ENCODE measurements around the gene UBE2J2.

The UBE2J2 gene

DNA sequence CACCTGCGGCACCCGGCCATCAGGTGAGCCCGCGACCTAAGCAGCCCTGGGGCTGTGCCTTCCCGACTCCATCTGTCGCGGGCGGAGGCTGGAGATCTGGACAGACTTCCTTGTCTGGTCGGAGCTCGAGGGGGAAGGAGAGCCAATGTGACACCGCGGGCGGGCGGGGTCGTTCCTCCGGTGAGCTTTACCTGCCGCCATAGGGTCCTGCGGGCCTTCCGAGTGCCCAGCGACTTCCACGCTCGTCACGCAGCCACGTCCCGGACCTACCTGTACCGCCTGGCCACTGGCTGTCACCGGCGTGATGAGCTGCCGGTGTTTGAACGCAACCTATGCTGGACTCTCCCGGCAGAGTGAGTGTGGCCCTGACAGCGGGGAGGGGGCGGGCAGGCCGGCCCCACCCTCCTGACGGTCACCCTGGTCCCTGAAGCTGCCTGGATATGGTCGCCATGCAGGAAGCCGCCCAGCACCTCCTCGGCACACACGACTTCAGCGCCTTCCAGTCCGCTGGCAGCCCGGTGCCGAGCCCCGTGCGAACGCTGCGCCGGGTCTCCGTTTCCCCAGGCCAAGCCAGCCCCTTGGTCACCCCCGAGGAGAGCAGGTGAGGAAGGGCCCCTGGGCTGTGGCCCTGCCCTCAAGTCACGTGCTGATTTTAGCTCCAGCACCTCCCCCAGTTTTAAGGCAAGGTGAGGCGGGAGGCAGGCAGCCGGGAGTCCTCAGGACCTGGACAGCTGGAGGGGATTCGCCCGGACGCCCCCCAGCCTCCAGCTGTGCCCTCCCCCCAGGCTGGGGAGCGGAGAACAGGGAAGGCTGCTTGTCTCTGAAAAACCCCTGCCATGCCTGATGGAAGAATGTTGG is 35.8 kb upstream of the UBE2J2 start:
- no peak for DNase-seq

DNA sequence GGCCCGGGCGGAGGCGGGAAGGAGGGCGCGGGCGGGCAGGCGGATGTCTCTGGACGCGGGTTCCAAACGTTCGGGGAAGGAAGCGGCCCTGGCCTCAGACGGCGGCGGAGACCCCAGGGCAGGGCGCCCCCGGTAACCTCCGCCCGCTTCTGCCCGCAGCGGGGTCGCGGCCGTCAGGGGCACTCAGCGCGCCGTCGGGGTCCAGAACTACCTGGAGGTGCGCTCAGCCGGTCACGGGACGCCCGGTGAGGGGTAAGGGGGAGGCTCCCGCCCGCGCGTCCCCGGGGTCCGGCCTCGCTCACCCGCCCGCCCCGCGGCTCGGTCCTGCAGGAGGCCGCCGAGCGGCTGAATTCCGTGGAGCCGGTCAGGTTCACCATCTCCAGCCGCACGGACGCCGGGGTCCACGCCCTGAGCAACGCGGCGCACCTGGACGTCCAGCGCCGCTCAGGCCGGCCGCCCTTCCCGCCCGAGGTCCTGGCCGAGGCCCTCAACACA is 35.1 kb upstream of the UBE2J2 start:
- DNase-seq = no peak

DNA sequence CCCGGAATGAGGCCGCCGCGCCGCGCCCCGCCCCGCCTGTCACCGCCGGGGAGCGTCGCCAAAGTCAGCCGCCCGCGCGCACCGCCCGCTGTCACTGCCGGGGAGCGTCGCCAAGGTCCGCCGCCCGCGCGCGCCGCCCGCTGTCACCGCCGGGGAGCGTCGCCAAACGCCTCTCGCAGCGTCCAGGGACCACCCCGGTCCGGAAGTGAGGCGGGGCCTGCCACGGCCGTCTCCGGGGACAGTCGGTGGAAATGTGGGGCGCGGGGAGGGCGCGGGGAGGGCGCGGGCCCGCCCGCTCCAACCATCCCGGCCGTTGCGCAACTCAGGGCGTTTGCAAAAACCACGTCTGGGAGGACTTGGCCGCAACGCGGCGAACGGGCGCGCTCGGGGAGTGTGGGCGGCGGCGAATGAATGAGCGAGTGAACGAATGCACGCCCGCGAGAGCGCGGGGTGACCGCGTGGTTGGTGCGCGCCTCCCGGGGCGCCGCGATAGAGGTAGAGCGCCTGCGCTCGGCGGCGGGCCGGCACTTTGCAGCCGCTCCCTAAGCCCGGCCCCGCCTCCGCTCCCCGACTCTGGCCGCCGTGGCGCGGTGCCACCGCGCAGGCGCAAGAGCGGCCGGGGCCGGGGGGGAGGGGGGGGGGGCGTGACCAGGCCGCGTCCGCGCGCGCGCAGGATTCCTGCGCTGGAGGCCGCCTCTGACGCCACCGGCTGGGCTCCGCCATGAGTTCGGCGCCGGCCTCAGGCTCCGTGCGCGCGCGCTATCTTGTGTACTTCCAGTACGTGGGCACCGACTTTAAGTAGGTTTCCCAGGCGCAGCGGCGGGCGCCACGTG is 34.5 kb upstream of the UBE2J2 start, which contains the start of the genes ACAP3 and PUSL1:
Gene ACAP3 (minus strand): TSS at position 8 of the 833 bp plus-strand sequence. CDS start 115 bp downstream, outside the sequence.
Gene PUSL1 (plus strand): TSS at position 675 of the 833 bp plus-strand sequence. CDS start 47 bp downstream, at position 722.
- DNase-seq = peak; percentile 70

DNA sequence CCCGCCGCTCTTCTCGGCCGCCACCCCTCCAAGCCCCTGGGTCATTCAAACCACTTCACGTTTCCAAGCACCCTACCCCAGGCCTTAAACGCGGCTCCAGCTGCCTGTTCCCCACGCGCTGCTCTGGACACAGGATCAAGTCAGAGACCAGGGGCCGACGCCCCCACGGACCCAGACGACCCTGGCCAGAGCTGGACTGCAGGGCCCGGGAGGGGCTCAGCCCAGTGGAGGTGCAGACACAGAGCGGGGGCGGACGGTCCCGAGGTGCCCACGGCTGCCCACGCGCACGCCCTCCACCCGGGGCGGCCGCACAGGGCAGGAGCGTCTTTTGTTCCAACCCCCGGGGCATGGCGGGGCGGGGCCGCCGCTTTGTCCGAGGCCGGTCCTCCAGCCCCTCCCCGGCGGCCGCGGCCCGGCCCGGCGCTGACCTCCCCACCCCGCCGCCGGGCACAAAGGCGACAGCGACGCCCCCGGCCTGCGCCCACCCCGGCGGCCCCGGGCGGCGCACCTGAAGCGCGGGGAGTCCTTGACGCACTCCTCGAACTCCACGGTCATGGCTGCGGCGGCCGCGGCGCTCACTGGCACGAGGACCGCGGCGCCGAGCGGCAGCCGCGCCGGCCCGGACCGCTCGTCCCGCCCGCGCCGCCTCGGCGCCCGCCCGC is 33.7 kb upstream of the UBE2J2 start:
- DNase-seq = no peak

DNA sequence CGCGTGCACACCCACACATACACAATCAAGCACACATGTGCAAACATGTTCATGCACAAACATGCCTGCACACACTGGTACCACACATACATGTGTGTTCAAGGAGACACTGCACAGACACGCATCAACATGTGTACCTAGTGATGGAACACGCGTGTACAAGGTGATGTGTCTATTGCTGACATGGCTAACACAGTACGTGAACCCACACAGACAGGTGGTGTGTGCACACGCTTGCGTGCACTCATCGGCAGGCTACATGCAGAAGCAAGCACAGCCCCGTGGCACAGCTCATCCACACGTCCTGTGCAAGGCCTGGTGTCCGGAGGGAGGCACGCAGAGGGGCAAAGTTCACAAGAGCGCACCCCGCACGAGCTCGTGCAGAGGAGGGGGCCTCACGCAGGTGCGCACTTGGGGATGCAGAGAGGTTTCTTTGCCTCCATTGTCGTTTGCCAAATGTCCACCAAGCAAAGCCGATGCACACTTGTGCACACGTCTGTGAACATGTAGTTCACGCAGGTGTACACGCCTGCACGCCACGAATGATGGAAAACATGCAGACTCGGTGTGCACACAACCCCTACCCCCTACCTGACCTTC is 33.1 kb upstream of the UBE2J2 start:
- DNase-seq = no peak

DNA sequence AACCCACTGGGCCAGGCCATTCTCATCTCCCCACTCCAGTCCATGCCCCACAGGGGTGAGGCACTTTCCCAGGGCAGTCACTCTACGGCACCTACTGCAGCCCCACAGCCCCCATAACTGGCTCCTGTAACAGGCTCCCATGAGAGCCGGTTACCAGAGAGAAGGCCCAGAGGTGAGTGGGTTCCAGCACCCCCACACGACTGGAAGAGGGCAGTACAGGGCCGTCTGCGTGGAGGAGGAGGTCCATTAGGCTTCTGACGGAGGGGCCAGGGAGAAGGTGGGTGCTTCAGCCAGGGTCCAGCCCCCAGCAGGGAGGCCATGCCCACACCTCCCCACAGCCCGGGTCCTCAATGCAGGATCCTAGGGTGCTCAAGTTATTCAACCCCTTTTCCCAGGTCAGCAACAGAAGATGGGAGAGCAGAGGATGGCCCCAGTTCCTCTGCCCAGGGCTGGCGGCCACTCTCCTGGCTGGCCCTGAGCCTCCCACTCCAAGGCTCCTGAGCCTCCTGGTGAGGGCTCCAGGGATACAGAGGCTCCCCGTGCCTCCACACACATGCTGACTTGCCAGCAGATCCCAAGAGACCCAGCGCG is 32.5 kb upstream of the UBE2J2 start:
- no peak for DNase-seq

DNA sequence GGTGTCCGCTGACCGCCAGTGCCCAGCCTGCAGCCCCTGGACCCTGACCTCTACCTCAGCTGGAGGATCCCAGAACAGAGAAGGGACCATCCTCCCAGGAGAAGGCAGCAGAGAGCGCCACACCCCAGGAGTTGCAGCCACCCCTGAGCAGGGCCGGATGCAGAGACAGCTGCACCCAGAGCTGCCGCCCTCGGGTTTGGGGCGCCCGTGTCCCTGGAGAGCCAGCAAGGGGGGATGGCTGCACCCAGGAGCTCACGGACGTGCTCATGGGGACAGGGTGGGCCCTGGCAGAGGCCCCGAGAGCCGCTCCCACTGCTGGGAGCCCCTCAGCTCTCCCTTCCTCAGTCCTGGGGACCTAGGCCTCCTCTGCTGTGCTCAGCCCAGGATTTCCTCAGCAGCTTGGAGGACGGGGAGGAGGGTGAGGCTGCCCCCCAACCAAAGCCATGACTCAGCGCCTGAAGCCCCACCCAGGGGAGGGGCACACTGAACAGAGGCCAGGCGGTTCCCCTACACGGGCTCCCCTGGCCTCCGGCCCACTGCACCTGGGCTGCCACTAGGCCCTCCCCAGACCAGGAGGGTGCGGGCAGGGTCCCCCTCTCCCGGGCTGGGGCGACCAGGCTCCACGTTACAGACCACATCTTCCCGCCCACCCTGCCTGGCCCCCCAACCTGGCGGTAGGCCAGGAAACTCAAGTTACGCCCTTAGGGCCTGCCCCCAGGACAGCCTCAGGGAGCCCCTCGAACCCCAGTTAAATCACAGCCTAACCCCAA is 31.8 kb upstream of the UBE2J2 start:
- peak; percentile 80 for DNase-seq

DNA sequence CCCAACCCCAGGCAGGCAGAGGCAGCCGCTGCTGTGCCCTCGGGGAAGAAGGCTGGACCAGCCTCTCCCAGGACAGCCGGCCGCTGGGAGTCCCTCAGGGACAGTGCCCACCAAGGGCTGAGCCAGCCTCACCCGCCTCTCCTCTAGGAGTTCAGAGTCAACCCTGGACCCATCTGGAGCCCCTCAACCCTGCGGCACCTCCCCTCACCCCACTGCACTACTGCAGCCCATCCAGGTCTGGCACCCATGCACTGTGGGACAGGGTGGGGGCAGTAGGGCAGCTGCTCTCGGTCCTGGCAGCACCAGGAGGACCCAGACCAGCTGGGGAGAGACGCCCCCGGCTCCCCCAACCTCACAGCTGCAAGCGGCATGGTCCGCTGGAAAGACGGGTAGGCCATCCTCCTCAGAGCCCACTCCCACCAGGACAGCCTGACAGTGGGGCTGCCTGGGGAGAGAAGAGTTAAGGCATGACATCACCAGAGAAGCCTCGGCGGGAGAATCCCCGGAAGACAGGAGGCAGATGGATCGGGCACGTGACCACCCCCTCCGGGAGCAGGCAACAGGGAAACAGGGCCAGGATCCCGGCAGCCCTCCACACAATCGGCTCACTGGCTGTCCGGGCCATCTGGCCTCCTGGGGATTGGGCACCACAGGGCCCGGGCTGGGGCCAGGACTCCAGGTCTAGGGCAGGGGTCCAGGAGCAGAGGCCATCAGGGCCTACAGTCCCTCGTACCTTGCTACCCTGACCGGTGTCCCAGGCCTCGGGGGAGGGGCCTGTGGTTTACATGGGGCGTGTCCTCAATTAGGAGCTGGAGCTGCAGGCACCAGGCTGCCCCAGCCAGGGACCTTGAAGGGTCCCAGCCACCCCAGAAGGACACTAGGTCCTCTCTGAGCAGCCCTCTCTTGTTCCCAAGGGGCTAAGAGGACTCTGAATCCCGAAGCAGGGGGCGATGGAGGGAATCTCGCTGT is 31.0 kb upstream of the UBE2J2 start:
- DNase-seq = no peak

DNA sequence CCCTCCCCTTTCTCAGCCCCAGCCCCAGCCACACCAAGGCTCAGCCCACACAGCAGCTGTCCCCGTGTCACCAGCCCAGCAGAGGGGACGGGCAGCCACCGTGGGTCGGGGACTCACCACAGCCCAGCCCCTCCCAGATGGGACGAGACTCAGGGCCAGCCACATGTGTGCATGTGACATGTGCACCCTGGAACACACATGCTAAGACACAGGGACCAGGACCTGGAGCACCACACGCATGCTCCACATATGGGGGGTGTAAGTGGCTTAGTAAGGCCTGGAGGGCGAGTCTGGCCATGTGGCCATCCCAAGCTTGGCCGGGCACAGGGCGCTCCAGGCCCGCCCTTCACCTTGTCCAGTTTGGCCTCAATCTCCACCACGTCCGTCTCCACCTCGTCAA is 30.1 kb upstream of the UBE2J2 start:
- no peak for DNase-seq

DNA sequence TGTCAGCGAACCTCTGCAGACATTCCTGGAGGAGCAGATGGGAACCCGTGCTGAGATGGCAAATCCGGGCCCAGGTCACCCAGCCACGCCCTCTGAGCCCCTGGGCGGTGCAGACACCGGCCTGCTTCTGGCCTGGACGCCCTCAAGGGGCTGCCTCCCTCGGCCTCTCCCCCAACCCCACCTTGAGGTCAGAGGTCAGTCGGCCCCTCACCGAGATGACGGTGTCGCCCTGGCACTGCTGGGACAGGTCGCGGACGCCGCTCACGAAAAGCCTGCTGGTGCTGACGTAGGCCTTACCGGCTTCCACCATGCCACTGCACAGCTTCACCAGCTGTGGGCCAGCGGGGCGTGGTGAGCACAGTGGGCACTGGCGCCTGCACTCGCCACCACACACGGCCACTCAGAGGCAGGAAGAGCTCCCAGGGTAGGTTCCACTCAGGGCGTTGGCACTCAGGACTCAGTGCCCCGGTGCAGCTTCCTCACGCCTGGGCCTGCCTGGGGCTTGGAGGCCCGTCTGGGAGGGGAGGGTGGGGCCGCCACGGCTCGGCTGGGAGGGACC is 29.4 kb upstream of the UBE2J2 start:
- DNase-seq = no peak

DNA sequence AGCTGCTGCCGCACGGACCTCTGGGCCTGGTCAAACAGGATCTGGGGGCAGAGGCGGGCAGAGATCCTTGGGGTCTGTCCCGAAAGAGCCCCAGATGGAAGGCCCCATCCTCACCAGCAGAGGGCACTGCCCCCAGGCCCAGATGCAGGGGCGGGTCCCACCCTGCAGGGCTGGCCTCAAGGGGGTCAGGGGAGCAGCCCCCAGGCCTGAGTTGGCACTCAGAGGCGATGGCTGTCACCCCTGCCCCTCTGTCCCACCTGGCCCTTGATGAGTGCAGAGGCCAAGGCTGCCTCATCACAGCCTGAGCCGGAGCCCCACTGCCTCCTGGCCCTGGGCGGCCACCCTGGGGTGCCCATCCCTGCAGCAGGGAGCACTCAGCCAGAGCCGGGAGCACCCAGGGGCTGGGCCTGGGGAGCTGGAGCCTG is 28.4 kb upstream of the UBE2J2 start:
- no peak for DNase-seq

DNA sequence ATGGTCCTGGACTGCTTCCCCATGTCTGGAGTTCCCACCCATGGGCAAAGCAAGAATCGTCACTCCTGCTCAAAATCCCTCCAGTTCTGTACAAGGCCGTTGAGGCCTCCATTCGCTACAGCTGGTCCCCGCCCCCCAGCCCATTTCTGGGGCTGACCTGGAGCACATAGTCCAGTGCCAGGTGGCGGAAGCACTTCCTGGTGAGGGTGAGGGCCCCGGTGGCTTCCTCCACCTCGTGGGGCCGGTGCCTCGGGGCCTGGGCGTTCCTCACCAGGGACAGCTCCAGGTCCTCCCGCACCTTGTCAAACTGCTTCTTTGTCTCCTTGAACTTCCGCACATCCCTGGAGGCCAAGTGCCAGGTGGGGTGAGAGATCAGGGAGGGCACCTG is 26.7 kb upstream of the UBE2J2 start:
- no peak for DNase-seq

DNA sequence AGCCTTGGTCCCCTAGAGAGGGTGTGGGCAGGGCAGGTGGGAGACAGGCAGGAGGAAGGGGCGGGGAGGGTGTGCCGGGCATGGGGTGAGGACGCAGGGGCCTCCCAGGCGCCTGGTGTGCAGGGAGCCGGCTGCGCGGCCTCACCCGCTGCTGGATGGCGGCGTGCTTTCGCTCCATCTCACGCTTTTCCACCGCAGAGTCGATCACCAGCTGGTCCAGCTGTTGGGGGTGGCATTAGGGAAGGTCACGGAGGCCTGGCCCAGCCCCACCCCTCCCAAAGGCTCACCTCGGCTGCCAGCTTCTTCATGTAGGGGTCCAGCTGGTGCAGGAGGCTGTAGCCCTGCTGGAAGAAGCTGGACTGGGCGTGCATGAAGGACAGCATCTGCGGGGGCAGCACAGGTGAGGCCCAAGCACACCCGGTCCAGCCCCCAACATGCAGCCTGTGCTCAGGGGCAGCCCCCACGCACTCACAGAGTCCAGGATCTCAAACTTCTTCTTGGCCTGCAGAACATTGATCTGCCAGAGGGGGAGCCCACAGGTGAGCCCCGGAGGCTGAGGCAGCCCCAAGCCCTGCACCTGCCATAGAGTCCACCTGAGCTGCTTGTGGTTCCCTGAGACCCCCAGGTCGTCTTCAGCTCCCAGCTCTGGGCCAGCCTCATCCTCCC is 26.2 kb upstream of the UBE2J2 start:
- no peak for DNase-seq

DNA sequence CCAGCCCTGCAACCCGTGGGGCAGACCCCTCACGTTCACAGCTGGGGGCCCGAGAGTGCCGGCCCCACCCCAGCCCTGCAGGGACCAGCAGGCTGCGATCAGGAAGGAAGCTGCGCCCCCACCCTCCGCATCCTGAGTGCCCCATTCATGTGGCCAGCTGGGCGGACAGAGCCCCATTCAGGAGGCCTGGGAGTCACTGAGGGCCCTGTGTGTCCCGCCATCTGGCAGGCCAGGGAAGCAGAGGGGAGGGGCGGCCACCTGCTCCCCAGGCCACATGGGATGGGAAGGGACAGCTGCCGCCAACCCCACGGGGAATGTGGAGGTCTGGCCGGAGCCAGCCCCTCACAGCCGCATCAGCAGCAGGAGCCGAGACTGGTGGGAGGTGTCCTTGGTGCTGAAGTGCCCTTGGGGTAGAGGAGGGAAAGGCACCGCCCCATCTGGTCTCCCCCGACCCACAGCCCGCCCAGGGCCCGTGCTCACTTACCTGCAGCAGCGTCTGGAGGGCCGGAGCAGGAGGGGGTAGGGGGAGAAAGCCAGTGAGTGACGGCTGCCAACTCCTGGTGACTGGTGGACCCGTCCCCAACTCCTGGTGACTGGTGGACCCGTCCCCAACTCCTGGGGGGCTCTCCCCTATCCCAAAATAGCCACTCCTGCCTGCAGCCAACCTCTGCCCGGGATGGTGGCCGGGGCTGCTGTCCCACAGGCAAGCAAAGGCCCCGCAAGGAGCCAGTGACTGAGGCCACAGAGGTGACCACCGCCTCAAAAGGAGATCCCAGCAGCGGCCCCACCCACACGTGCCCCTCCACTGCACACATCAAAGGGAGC is 25.4 kb upstream of the UBE2J2 start:
- DNase-seq = no peak

DNA sequence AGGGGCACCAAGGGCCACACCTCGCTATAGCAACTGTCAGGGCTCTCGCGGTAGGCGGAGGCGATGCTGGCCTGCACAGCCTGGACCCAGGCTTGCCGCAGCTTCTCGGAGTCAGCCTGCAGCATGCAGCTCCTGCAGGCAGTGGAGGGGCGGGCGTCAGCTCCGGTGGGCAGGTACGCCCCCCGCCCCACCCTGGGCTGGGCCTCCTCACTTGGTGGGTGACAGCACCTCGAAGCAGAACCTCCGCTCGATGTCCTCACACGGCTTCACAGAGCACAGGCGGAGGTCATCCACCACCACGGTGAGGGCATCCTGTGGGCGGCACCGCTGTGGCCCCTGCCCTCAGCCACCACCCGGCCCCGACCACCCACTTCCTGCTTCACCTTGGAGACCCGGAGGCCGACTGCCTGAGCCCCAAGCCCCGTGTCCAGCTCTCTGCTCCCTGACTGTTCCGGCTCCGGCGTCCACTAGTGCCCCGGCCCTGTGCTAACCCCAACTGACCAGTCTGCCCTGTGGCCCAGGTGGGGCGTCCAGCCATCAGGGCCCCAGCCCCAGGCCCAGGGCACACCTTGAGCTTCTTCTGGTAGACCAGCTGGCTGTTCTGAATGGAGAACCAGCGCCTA is 24.3 kb upstream of the UBE2J2 start:
- no peak for DNase-seq

DNA sequence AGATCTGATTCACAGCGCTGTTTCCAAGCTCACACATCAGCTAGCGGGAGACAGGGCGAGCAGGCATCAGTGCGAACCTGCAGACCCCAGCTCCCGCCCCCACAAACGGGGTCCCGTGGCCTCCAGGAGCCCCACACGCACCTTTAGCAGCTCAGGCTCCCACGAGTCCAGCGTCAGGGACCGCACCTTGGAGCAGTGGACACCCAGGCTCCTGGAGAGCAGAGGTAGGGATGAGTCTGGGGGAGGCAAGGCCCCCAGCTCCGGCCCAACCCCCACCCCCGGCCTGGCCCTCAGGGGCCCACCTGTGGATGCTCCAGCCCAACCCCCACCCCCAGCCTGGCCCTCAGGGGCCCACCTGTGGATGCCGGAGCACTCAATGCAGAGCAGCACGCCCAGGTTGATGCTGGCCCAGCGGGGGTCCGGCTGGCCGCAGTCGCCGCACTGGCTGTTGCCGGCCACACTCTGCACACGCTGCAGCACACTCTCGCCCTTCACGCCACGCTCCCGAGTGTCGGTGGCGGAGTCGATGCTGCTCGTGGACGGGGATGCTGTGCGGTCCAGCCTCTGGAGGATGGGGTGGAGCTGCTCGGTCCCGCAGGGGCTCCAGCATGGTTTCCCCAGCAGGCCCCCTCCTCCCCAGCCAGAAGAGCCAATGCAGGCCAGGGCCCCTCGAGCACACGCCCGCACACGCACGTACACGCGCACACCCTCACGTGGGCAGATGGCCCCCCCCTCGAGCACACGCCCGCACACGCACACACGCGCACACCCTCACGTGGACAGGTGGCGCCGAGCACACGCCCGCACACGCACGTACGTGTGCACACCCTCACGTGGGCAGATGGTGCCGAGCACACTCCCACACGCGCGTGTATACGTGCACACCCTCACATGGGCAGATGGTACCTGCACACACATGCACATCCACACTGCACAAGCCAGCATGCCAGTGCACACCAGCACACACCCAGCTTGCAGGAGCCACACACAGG is 22.7 kb upstream of the UBE2J2 start:
- no peak for DNase-seq
